GM12875 (cell line): Measurements from ENCODE around the gene TPSG1.
"Not testable (repeated sequence)": the region's sequence is repeated elsewhere in the genome, so short reads cannot be mapped to it uniquely, and the experiment has no call there.

ENCODE experiments used
- H3K4me3 ChIP-seq: one replicate; pipeline ENCODE4 v1.5.1; 2011; ENCODE audit warnings: low read depth, low read length, control low read depth
- TF ChIP-seq, protein P1 (sequence below): IDR thresholded peaks from 2 replicates; pipeline ENCODE4 v1.5.1; 2011; ENCODE audit warnings: low read depth, mild to moderate bottlenecking, control low read depth, inconsistent platforms, low read length, moderate library complexity, borderline replicate concordance; ENCODE audit not compliant: insufficient read depth

The TPSG1 gene

DNA sequence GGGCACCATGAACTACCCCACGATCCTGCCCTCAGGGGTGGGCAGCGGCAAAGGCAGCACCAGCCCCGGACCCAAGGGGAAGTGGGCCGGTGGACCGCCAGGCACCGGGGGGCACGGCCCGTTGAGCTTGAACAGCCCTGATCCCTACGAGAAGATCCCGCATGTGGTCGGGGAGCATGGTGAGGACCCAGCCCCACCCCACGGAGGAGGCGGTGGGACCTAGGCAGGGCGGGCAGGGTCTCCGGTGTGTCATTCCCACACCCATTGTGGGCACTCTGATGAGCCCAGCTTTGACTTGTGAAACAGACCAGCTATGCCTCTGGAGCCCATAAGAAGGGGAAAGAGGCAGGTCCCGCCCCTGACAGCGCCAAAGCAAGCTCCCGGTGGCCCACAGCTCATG is 22.8 kb downstream of the TPSG1 start:
- H3K4me3 ChIP-seq, result no peak overlapping the region
- TF ChIP-seq, protein P1, sequence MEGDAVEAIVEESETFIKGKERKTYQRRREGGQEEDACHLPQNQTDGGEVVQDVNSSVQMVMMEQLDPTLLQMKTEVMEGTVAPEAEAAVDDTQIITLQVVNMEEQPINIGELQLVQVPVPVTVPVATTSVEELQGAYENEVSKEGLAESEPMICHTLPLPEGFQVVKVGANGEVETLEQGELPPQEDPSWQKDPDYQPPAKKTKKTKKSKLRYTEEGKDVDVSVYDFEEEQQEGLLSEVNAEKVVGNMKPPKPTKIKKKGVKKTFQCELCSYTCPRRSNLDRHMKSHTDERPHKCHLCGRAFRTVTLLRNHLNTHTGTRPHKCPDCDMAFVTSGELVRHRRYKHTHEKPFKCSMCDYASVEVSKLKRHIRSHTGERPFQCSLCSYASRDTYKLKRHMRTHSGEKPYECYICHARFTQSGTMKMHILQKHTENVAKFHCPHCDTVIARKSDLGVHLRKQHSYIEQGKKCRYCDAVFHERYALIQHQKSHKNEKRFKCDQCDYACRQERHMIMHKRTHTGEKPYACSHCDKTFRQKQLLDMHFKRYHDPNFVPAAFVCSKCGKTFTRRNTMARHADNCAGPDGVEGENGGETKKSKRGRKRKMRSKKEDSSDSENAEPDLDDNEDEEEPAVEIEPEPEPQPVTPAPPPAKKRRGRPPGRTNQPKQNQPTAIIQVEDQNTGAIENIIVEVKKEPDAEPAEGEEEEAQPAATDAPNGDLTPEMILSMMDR, result no peak

DNA sequence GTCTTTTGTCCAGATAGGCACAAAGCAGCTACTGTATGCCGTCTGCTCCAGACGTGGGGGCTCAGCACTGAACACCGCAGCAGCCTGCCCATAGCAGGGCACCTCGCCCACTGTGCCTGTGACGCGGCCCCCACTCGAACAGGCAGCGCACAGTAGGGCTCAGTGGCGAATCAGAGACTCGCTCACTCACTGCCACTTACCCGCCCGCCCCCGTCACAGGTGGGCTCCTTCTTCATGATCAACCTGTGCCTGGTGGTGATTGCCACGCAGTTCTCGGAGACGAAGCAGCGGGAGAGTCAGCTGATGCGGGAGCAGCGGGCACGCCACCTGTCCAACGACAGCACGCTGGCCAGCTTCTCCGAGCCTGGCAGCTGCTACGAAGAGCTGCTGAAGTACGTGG is 23.6 kb downstream of the TPSG1 start:
- TF ChIP-seq, protein P1, result no peak
- no peak overlapping the region for H3K4me3 ChIP-seq

DNA sequence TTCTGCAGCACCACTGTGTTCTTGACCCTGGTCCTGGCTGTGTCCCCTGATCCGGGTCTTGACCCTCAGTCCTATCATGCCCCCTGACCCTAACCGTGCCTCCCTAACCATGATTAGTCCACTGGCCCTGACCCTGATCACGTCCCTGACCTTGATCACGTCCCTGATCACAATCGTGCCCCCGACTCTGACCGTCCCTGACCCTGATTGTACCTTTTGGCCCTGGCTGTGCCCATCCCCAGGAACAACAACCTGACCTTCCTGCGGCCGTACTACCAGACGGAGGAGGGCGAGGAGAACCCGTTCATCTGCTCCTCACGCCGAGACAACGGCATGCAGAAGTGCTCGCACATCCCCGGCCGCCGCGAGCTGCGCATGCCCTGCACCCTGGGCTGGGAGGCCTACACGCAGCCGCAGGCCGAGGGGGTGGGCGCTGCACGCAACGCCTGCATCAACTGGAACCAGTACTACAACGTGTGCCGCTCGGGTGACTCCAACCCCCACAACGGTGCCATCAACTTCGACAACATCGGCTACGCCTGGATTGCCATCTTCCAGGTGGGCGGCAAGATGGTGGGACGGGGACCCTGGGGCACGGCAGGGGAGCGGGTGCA is 24.9 kb downstream of the TPSG1 start:
- TF ChIP-seq, protein P1, result no peak
- H3K4me3 ChIP-seq, result no peak overlapping the region

DNA sequence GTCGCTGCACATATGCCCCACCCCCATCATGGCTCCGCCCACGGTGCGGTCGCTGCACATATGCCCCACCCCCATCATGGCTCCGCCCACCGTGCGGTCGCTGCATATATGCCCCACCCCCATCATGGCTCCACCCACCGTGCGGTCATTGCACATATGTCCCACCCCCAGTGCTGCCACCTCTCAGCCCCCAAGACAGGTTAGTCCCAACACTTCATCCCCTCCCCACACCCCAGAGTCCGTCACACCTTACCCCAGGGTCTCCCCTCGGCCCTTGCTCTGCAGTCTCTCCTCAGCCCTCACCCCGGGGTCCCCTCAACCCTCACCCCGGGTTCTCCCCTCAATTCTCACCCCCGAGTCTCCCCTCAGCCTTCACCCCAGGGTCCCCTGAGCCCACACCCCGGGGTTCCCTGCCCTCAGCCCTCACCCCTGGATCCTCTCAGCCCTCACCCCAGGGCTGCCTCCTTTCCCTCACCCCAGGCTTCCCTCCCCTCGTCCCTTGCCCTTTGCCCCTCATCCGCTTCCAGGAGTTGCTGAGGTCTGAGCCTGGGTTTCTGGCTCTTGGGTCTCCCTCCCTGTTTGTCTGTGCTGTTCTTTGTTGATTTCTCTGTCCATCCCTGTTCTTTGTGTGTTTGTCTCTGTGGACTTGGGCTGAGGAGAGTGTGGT is 25.6 kb downstream of the TPSG1 start:
- H3K4me3 ChIP-seq, result no peak overlapping the region
- TF ChIP-seq, protein P1, result no peak

DNA sequence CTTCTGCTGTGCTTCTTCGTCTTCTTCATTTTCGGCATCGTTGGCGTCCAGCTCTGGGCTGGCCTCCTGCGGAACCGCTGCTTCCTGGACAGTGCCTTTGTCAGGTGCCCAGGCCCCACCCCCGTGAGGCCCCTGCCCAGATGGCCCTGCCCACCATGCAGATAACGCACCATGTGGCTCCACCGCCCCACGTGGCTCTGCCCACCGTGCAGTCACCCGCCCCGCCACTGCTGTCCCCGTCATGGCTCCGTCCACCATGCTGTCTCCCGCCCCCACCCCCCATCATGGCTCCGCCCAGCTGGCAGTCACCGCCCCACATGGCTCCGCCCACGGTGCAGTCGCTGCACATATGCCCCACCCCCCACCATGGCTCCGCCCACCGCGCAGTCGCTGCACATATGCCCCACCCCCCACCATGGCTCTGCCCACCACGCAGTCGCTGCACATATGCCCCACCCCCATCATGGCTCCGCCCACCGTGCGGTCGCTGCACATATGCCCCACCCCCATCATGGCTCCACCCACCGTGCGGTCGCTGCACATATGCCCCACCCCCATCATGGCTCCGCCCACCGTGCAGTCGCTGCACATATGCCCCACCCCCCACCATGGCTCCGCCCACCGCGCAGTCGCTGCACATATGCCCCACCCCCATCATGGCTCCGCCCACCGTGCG is 26.3 kb downstream of the TPSG1 start:
- H3K4me3 ChIP-seq, result not testable (repeated sequence)

DNA sequence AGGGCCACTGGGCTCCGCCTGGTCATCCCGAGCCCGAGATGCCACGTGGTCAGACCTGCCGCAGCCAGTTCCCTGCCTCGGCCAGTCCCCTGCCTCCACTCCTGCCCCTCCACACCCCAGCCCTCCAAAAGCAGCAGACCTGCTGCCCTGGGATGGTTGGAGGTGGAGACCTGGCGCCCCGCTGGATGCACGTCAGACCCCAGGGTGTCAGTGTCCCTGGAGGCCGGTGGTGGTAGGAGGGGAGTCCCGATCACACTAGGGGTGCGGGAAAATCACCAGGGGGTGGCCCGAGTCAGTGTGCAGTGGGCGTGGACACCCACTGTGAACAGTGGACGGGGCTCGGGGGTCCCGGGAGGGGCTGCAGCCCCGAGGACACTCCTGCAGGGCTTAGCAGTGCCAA is 26.9 kb downstream of the TPSG1 start:
- H3K4me3 ChIP-seq, result no peak overlapping the region
- TF ChIP-seq, protein P1, result no peak

DNA sequence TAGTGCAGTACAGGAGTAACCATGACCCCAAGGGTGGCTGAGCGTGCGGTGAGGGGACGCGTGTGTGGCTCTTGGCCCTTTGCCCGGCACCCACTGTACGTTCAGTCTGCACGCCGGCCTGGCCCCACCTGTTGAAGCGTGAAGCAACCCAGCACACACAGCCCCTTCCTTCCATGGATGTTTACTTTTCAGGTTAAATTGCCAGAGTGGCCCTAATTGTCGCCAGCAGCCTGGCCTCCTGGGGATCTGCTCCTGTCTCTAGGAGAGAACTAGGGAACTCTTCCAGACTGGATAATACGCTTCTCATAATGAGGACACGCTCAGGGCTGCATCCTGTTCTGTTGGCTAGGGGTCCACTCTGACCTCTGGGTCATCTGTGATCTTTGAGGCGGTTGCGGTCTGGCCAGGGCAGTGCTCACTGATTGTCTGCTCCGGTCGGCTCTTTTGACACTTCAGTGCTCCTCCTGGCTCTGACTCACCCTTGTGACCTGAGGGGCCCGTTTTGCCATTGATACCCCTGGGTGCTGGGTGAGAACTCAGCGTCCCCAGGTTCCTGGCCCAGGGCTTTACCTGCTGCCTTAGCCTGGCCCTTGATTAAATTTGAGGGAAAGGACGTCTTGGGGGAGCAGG is 27.7 kb downstream of the TPSG1 start:
- TF ChIP-seq, protein P1, result no peak
- H3K4me3 ChIP-seq, result no peak overlapping the region
